DMS79 (cell line): ENCODE data around the gene BICC1.
A peak's percentile ranks its signal among the peaks of the same experiment; 100 is the strongest.

Source experiments
- DNase-seq: peaks from one replicate; lab custom pipeline; 2025; lab: John Stamatoyannopoulos, UW

The BICC1 gene

GRCh38 chr10:58782876-58783851 lies 270.5 kb downstream of the BICC1 start:
- DNase-seq = no peak

- DNase-seq = no peak
Measured at GRCh38 chr10:58784361-58784760, 271.7 kb downstream of the BICC1 start.

- DNase-seq = no peak
Measured at GRCh38 chr10:58785354-58785753, 272.7 kb downstream of the BICC1 start.

- DNase-seq = no peak
Measured at GRCh38 chr10:58791137-58791536, 278.5 kb downstream of the BICC1 start.

GRCh38 chr10:58795560-58795959 lies 282.9 kb downstream of the BICC1 start:
- no peak for DNase-seq

GRCh38 chr10:58796242-58796641 lies 283.6 kb downstream of the BICC1 start:
- no peak for DNase-seq

GRCh38 chr10:58796824-58797223 lies 284.2 kb downstream of the BICC1 start:
- no peak for DNase-seq

GRCh38 chr10:58797356-58797755 lies 284.7 kb downstream of the BICC1 start:
- DNase-seq = no peak

GRCh38 chr10:58802047-58802446 lies 289.4 kb downstream of the BICC1 start:
- no peak for DNase-seq

GRCh38 chr10:58806323-58806722 lies 293.7 kb downstream of the BICC1 start:
- no peak for DNase-seq

- no peak for DNase-seq
Measured at GRCh38 chr10:58806970-58807628, 294.4 kb downstream of the BICC1 start.

GRCh38 chr10:58807629-58808022 lies 295.0 kb downstream of the BICC1 start:
- DNase-seq = no peak

GRCh38 chr10:58810751-58811150 lies 298.1 kb downstream of the BICC1 start:
- no peak for DNase-seq

GRCh38 chr10:58813573-58813972 lies 300.9 kb downstream of the BICC1 start:
- peak; percentile 1 for DNase-seq

- DNase-seq = no peak
Measured at GRCh38 chr10:58817201-58817846, 304.7 kb downstream of the BICC1 start.

GRCh38 chr10:58818900-58819299 lies 306.2 kb downstream of the BICC1 start:
- DNase-seq = no peak

- no peak for DNase-seq
Measured at GRCh38 chr10:58820386-58820785, 307.7 kb downstream of the BICC1 start.

- no peak for DNase-seq
Measured at GRCh38 chr10:58820861-58821751, 308.4 kb downstream of the BICC1 start.

- no peak for DNase-seq
Measured at GRCh38 chr10:58821752-58822056, 309.0 kb downstream of the BICC1 start.

GRCh38 chr10:58823983-58824382 lies 311.3 kb downstream of the BICC1 start:
- DNase-seq = no peak

GRCh38 chr10:58824396-58824795 lies 311.7 kb downstream of the BICC1 start:
- DNase-seq = no peak

- no peak for DNase-seq
Measured at GRCh38 chr10:58826694-58827093, 314.0 kb downstream of the BICC1 start.
